GM12801 (cell line): ENCODE results near the gene GIT1.

ENCODE experiments used
- TF ChIP-seq, protein P1 (sequence below): IDR thresholded peaks from one replicate; pipeline ENCODE4 v1.5.1; 2011; ENCODE audit warnings: control low read depth; ENCODE audit not compliant: insufficient read length; ENCODE audit errors: extremely low read depth

Gene GIT1

DNA sequence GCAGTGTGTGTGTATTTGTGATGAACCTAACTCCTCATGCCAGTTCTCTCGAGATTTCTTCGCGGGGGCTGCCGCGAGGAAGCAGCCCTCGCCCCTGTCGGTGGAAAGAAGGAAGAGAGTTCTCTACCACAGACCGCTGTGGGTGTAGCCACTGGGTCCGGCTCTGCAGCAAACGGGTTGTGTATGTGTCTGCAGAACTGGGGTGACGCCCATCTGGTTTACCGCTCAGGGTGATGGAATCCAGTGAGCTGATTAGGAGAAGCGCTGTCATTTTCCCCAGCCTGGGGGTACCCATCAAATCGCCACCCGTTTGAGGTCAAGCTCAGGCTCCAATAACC lies 25.6 kb upstream of the GIT1 start:
- TF ChIP-seq, protein P1, sequence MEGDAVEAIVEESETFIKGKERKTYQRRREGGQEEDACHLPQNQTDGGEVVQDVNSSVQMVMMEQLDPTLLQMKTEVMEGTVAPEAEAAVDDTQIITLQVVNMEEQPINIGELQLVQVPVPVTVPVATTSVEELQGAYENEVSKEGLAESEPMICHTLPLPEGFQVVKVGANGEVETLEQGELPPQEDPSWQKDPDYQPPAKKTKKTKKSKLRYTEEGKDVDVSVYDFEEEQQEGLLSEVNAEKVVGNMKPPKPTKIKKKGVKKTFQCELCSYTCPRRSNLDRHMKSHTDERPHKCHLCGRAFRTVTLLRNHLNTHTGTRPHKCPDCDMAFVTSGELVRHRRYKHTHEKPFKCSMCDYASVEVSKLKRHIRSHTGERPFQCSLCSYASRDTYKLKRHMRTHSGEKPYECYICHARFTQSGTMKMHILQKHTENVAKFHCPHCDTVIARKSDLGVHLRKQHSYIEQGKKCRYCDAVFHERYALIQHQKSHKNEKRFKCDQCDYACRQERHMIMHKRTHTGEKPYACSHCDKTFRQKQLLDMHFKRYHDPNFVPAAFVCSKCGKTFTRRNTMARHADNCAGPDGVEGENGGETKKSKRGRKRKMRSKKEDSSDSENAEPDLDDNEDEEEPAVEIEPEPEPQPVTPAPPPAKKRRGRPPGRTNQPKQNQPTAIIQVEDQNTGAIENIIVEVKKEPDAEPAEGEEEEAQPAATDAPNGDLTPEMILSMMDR: no peak

DNA sequence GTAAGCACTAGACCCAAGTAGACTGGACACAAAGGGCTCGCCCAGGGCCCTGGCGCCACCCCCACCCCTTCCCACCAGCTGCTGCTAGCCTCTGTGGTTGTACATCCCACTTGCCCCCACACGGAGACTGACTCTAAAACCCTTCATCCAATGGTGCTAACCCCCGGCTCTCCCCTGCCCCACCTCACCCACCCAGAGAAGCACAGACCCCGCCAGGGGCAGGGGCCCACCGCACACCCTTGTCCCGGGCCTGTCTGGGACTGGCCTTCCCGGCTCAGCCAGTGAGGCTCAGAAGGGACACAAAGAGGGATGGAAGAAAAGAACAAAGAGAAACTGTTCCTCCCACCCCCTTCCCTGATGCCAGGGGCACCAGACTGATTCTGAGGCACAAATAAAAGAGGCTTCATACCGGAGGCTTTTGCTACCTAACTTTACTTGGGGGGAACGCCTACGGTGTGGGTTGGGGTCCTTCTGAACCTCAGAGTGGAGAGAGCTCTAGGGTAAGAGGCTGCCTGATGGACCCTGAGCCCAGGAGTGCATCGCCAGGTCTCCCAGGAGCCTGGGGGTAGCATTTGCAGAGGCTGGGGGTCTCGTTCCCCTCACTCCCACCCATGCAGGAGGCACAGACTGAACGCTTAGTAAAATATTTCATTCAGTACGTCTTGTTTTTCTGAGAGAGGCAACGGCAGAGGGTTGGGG lies 25.1 kb upstream of the GIT1 start:
- TF ChIP-seq, protein P1: no peak

DNA sequence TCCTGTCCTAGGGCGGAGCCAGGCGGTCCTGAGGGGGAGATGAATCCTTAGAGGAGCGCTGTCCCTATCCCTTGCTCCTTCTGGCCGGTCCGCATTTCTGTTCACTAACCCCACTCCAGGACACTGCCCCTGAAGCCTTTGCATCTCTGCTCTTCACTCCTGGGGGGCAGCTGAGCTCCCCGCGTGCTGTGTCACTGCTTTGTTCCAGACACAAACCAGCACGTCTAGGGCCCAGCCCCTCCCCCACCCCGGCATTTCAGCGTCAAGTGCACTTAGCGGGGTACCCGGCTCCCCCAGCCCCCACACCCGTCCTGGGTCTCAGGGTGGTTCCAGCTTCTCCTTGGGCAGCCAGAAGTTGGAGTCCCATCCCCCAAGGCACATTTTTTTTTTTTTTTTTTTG lies 24.4 kb upstream of the GIT1 start:
- TF ChIP-seq, protein P1: no peak

- TF ChIP-seq, protein P1: no peak
These were observed 23.9 kb upstream of the GIT1 start for GRCh38 chr17:29613352-29613837.

DNA sequence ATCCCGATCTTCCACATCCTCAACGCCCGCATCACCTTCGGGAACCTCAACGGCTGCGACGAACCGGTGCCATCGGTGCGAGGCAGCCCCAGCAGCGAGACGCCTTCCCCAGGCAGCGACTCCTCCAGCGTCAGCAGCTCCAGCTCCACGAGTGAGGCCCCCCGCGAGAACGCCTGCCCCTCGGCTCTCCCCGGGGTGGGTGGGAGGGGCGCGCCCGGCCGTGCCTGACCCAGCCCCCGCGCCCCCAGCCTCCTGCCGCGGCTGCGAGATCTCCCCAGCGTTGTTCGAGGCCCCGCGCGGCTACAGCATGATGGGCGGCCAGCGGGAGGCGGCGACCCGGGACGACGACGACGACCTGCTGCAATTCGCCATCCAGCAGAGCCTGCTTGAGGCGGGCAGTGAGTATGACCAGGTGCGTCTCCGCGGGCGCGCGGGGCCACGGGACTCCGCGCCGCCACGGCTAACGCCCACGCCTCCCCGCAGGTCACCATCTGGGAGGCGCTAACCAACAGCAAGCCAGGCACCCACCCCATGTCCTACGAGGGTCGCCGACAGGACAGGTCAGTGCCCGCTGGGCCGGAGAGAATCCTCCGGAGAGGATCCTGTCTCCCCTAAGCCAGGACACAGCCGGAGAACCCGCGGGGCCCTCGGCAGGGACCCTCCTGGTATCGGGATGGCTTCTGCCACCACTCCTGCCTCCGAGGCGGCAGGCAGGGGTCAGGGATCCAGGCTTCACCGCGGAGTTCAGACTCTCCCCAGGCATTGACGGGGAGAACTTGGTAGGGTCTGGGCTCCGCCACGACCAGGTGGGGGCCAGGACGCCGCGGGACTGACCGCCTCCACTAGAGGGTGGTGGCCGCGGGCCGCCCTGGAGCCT lies 23.2 kb upstream of the GIT1 start:
- TF ChIP-seq, protein P1: no peak

DNA sequence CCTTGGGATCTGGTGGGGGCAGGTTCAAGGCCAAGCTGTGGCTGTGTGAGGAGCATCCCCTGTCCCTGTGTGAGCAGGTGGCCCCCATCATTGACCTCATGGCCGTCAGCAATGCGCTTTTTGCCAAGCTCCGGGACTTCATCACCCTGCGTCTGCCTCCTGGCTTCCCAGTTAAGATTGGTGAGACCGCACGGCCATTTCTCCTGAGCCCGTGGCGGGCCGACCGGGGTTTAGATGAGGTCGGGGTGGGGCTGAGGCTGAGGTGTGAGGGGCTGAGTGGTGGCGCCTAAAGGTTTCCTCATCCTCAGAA lies 22.6 kb upstream of the GIT1 start:
- TF ChIP-seq, protein P1: no peak

GRCh38 chr17:29611351-29612093 lies 22.1 kb upstream of the GIT1 start:
- TF ChIP-seq, protein P1: no peak
